ENCODE results near the gene CFAP77.

Gene CFAP77

GRCh38 chr9:132413926-132414325, 3.9 kb downstream of the CFAP77 start:
- CTCF ChIA-PET, result interaction anchor here (0.8 to 4.1 kb wide), 6 partner anchors 9 to 489 kb away, joined by 3 to 21 read pairs (median 4); no protein-coding TSS in a partner anchor
- peaks cover 15 to 92% (median 34%) of the 10 kb centered on the region in 5 experiments for H3K27me3 ChIP-seq (replicated peaks in 2 of 5; ENCODE audit: control insufficient read depth in 4 of 5, insufficient read depth in 5 of 5, low read length in 4 of 5)
- H3K27ac ChIP-seq (ENCODE audit: insufficient read depth in 1 of 2, low read depth in 1 of 2, low read length in 2 of 2, poor library complexity in 1 of 2, severe bottlenecking in 2 of 2), result no peak overlapping the region
- H3K4me3 ChIP-seq (ENCODE audit: control insufficient read depth in 1 of 7, extremely low read depth in 1 of 7, insufficient read depth in 4 of 7, low read depth in 2 of 7, low read length in 6 of 7), result no peak overlapping the region
- peaks cover 0 to 25% (median 21%) of the 10 kb centered on the region in 4 experiments for H3K4me1 ChIP-seq (ENCODE audit: control extremely low read depth in 1 of 4, control insufficient read depth in 4 of 4, insufficient read depth in 4 of 4, low read length in 3 of 4)
- 87% methylated on average over 4 of the region's 5 CpGs for WGBS (ENCODE audit: insufficient coverage)
- no peaks in the 10 kb centered on the region for H3K36me3 ChIP-seq (ENCODE audit: control insufficient read depth in 4 of 4, insufficient read depth in 4 of 4, low read length in 3 of 4)
- H3K9me3 ChIP-seq (ENCODE audit: control extremely low read depth in 1 of 5, control insufficient read depth in 4 of 5, insufficient read depth in 2 of 5, low read depth in 1 of 5, low read length in 4 of 5), result no peaks in the 10 kb centered on the region
- no peak for DNase-seq
- POLR2A ChIA-PET, result no interaction called here

- Histone ChIP-seq H3K27ac (ENCODE audit: insufficient read depth in 1 of 2, low read depth in 1 of 2, low read length in 2 of 2, poor library complexity in 1 of 2, severe bottlenecking in 2 of 2) (no peak overlapping the region), H3K4me3 (ENCODE audit: control insufficient read depth in 1 of 7, extremely low read depth in 1 of 7, insufficient read depth in 4 of 7, low read depth in 2 of 7, low read length in 6 of 7) (no peak overlapping the region), H3K4me1 (ENCODE audit: control extremely low read depth in 1 of 4, control insufficient read depth in 4 of 4, insufficient read depth in 4 of 4, low read length in 3 of 4) (peaks cover 0 to 21% (median 18%) of the 10 kb centered on the region in 4 experiments), H3K27me3 (replicated peaks in 2 of 5; ENCODE audit: control insufficient read depth in 4 of 5, insufficient read depth in 5 of 5, low read length in 4 of 5) (peaks cover 18 to 90% (median 30%) of the 10 kb centered on the region in 5 experiments), H3K9me3 (ENCODE audit: control extremely low read depth in 1 of 5, control insufficient read depth in 4 of 5, insufficient read depth in 2 of 5, low read depth in 1 of 5, low read length in 4 of 5) (no peaks in the 10 kb centered on the region), H3K36me3 (ENCODE audit: control insufficient read depth in 4 of 4, insufficient read depth in 4 of 4, low read length in 3 of 4) (no peaks in the 10 kb centered on the region)
- 34% methylated on average over 3 of the region's 7 CpGs for whole genome bisulfite sequencing (ENCODE audit: insufficient coverage)
- DNase-seq, result no peak
- ChIA-PET POLR2A (no interaction called here), CTCF (interaction anchor here (0.8 to 4.1 kb wide), 5 partner anchors 39 to 488 kb away, joined by 3 to 21 read pairs (median 3); no protein-coding TSS in a partner anchor)
Measured at GRCh38 chr9:132414731-132415130, 4.7 kb downstream of the CFAP77 start.

- Histone ChIP-seq H3K27ac (ENCODE audit: insufficient read depth in 1 of 2, low read depth in 1 of 2, low read length in 2 of 2, poor library complexity in 1 of 2, severe bottlenecking in 2 of 2) (no peak overlapping the region), H3K4me1 (ENCODE audit: control extremely low read depth in 1 of 4, control insufficient read depth in 4 of 4, insufficient read depth in 4 of 4, low read length in 3 of 4) (peaks cover 0 to 18% (median 13%) of the 10 kb centered on the region in 4 experiments), H3K4me3 (ENCODE audit: control insufficient read depth in 1 of 7, extremely low read depth in 1 of 7, insufficient read depth in 4 of 7, low read depth in 2 of 7, low read length in 6 of 7) (no peak overlapping the region), H3K9me3 (ENCODE audit: control extremely low read depth in 1 of 5, control insufficient read depth in 4 of 5, insufficient read depth in 2 of 5, low read depth in 1 of 5, low read length in 4 of 5) (no peaks in the 10 kb centered on the region), H3K27me3 (replicated peaks in 2 of 5; ENCODE audit: control insufficient read depth in 4 of 5, insufficient read depth in 5 of 5, low read length in 4 of 5) (peaks cover 18 to 86% (median 30%) of the 10 kb centered on the region in 5 experiments), H3K36me3 (ENCODE audit: control insufficient read depth in 4 of 4, insufficient read depth in 4 of 4, low read length in 3 of 4) (no peaks in the 10 kb centered on the region)
- WGBS (ENCODE audit: insufficient coverage), result 28% methylated on average over 10 of the region's 12 CpGs
- DNase-seq, result no peak
- CTCF ChIA-PET, result interaction anchor here (0.9 to 4.1 kb wide), 3 partner anchors 157 to 488 kb away, joined by 3 to 21 read pairs (median 3); no protein-coding TSS in a partner anchor
- POLR2A ChIA-PET, result no interaction called here
Measured at GRCh38 chr9:132415181-132415580, 5.2 kb downstream of the CFAP77 start.

- Histone ChIP-seq H3K4me3 (ENCODE audit: control insufficient read depth in 1 of 7, extremely low read depth in 1 of 7, insufficient read depth in 4 of 7, low read depth in 2 of 7, low read length in 6 of 7) (no peak overlapping the region), H3K9me3 (ENCODE audit: control extremely low read depth in 1 of 5, control insufficient read depth in 4 of 5, insufficient read depth in 2 of 5, low read depth in 1 of 5, low read length in 4 of 5) (no peaks in the 10 kb centered on the region), H3K36me3 (ENCODE audit: control insufficient read depth in 4 of 4, insufficient read depth in 4 of 4, low read length in 3 of 4) (no peaks in the 10 kb centered on the region), H3K27ac (ENCODE audit: insufficient read depth in 1 of 2, low read depth in 1 of 2, low read length in 2 of 2, poor library complexity in 1 of 2, severe bottlenecking in 2 of 2) (no peak overlapping the region), H3K27me3 (replicated peaks in 2 of 5; ENCODE audit: control insufficient read depth in 4 of 5, insufficient read depth in 5 of 5, low read length in 4 of 5) (peaks cover 10 to 70% (median 23%) of the 10 kb centered on the region in 5 experiments), H3K4me1 (ENCODE audit: control extremely low read depth in 1 of 4, control insufficient read depth in 4 of 4, insufficient read depth in 4 of 4, low read length in 3 of 4) (no peaks in the 10 kb centered on the region)
- WGBS (ENCODE audit: insufficient coverage), result 100% methylated on average over 2 of the region's 5 CpGs
- ChIA-PET POLR2A (no interaction called here), CTCF (interaction anchor here (0.7 to 1.0 kb wide), 2 partner anchors 80 to 156 kb away, joined by 3 read pairs; no protein-coding TSS in a partner anchor)
- DNase-seq, result no peak
Measured at GRCh38 chr9:132418726-132419363, 8.8 kb downstream of the CFAP77 start.

- POLR2A ChIA-PET, result no interaction called here
- Histone ChIP-seq H3K4me1 (ENCODE audit: control extremely low read depth in 1 of 4, control insufficient read depth in 4 of 4, insufficient read depth in 4 of 4, low read length in 3 of 4) (no peaks in the 10 kb centered on the region), H3K27me3 (replicated peaks in 2 of 5; ENCODE audit: control insufficient read depth in 4 of 5, insufficient read depth in 5 of 5, low read length in 4 of 5) (peaks cover 10 to 74% (median 28%) of the 10 kb centered on the region in 5 experiments), H3K4me3 (ENCODE audit: control insufficient read depth in 1 of 7, extremely low read depth in 1 of 7, insufficient read depth in 4 of 7, low read depth in 2 of 7, low read length in 6 of 7) (no peak overlapping the region), H3K36me3 (ENCODE audit: control insufficient read depth in 4 of 4, insufficient read depth in 4 of 4, low read length in 3 of 4) (no peaks in the 10 kb centered on the region), H3K27ac (ENCODE audit: insufficient read depth in 1 of 2, low read depth in 1 of 2, low read length in 2 of 2, poor library complexity in 1 of 2, severe bottlenecking in 2 of 2) (no peak overlapping the region), H3K9me3 (ENCODE audit: control extremely low read depth in 1 of 5, control insufficient read depth in 4 of 5, insufficient read depth in 2 of 5, low read depth in 1 of 5, low read length in 4 of 5) (no peaks in the 10 kb centered on the region)
- CTCF ChIA-PET, result interaction anchor here (3.7 kb wide), 1 partner anchor 10 kb away, joined by 14 read pairs; no protein-coding TSS in a partner anchor
- no peak for DNase-seq
- 68% methylated on average over 5 of the region's 5 CpGs for WGBS (ENCODE audit: insufficient coverage)
Measured at GRCh38 chr9:132422574-132422973, 12.6 kb downstream of the CFAP77 start.

- peaks cover 10 to 75% (median 29%) of the 10 kb centered on the region in 5 experiments for H3K27me3 ChIP-seq (replicated peaks in 2 of 5; ENCODE audit: control insufficient read depth in 4 of 5, insufficient read depth in 5 of 5, low read length in 4 of 5)
- 76% methylated on average over 3 of the region's 5 CpGs for WGBS (ENCODE audit: insufficient coverage)
- CTCF ChIA-PET, result interaction anchor here (3.7 kb wide), 1 partner anchor 11 kb away, joined by 14 read pairs; no protein-coding TSS in a partner anchor
Measured at GRCh38 chr9:132423503-132423902, 13.5 kb downstream of the CFAP77 start.

More at GRCh38 chr9:132423503-132423902, 13.5 kb downstream of the CFAP77 start:
- POLR2A ChIA-PET, result no interaction called here
- no peak overlapping the region for H3K27ac ChIP-seq (ENCODE audit: insufficient read depth in 1 of 2, low read depth in 1 of 2, low read length in 2 of 2, poor library complexity in 1 of 2, severe bottlenecking in 2 of 2)
- no peak overlapping the region for H3K4me3 ChIP-seq (ENCODE audit: control insufficient read depth in 1 of 7, extremely low read depth in 1 of 7, insufficient read depth in 4 of 7, low read depth in 2 of 7, low read length in 6 of 7)
- no peaks in the 10 kb centered on the region for H3K9me3 ChIP-seq (ENCODE audit: control extremely low read depth in 1 of 5, control insufficient read depth in 4 of 5, insufficient read depth in 2 of 5, low read depth in 1 of 5, low read length in 4 of 5)
- no peaks in the 10 kb centered on the region for H3K36me3 ChIP-seq (ENCODE audit: control insufficient read depth in 4 of 4, insufficient read depth in 4 of 4, low read length in 3 of 4)
- DNase-seq, result no peak
- no peaks in the 10 kb centered on the region for H3K4me1 ChIP-seq (ENCODE audit: control extremely low read depth in 1 of 4, control insufficient read depth in 4 of 4, insufficient read depth in 4 of 4, low read length in 3 of 4)

Data from common myeloid progenitor, CD34-positive (primary cell).